GM13976 (cell line): Measurements from ENCODE around the gene SCP2D1.

Source experiments
- DNase-seq: peaks from one replicate; pipeline ENCODE4 v3.0.0; 2012; ENCODE audit warnings: low spot score
- in situ Hi-C: fragments of 300-500 bp; cut with MboI; formaldehyde crosslinking; loops from one replicate; pipeline ENCODE4 v1.12.0; 2022; ENCODE audit warnings: low sequenced_read_pairs, mixed read lengths, inconsistent platforms; ENCODE audit not compliant: unreplicated experiment
- TF ChIP-seq, protein P1 (sequence below): IDR thresholded peaks from 2 replicates; pipeline ENCODE4 v1.5.1; 2012; ENCODE audit warnings: borderline replicate concordance, mild to moderate bottlenecking; ENCODE audit not compliant: insufficient read depth; ENCODE audit errors: extremely low read depth, missing control alignments, control extremely low read depth

The SCP2D1 gene

DNA sequence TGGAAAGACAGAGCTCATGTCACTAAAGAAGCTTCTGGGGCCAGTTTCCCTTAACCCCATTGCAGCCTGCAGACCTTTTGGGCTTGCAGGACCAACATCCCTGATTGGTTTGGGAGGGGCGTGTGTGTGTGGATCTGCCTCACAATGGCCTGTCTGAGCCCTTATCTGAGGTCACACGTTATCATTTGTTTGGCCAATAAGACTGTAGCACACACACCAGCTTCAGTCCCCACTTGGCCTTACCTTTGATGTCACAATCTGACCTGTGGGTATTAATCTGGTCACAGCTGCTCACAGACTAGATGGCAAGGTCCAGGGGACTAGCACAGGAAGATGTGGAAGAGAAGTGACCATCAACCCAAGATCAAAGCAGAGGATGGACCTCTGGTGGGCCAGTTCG, at the start of gene SCP2D1:
SCP2D1 (plus strand) TSS at position 301 of the 400 bp plus-strand sequence; CDS start at position 334, 33 bp downstream.
- in situ Hi-C loops: no loop called here
- TF ChIP-seq, protein P1, sequence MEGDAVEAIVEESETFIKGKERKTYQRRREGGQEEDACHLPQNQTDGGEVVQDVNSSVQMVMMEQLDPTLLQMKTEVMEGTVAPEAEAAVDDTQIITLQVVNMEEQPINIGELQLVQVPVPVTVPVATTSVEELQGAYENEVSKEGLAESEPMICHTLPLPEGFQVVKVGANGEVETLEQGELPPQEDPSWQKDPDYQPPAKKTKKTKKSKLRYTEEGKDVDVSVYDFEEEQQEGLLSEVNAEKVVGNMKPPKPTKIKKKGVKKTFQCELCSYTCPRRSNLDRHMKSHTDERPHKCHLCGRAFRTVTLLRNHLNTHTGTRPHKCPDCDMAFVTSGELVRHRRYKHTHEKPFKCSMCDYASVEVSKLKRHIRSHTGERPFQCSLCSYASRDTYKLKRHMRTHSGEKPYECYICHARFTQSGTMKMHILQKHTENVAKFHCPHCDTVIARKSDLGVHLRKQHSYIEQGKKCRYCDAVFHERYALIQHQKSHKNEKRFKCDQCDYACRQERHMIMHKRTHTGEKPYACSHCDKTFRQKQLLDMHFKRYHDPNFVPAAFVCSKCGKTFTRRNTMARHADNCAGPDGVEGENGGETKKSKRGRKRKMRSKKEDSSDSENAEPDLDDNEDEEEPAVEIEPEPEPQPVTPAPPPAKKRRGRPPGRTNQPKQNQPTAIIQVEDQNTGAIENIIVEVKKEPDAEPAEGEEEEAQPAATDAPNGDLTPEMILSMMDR: no peak
- no peak for DNase-seq

DNA sequence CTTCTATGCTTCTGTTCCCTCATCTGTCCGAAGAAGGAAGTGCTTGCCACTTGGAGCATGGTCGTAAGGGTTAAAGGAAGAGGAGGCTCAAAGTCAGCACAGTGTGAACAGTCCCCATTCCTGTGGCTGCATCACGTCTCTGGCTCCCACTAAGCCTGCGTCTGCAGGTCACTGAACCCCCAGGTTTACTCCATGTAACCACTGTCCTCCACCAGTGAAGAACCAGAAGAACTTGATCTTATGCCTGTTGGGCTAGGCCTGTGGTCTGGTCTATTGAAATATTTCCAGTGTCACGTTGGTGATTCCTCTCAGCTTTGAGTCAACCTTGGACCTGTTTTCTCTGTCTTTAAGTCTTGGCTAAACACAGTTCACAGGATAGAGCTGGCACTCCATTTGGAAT, 45.9 kb upstream of the SCP2D1 start:
- TF ChIP-seq, protein P1: no peak
- in situ Hi-C loops: no loop called here
- no peak for DNase-seq

DNA sequence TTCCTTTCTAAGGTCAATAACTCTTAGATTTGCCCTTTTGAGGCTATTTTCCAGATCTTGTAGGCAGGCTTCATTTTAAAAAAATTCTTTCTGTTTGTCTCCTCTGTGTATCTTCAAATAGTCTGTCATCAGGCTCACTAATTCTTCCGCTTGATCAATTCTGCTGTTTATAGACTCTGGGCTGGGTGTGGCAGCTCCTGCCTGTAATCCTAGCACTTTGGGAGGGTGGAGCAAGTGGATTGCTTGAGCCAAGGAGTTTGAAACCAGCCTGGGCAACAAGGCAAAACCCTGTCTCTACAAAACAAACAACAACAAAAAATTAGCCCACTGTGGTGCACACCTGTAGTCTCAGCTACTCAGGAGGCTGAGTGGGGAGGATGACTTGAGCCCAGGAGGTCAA, 40.0 kb upstream of the SCP2D1 start:
- in situ Hi-C loops: no loop called here
- DNase-seq: no peak
- TF ChIP-seq, protein P1: no peak

DNA sequence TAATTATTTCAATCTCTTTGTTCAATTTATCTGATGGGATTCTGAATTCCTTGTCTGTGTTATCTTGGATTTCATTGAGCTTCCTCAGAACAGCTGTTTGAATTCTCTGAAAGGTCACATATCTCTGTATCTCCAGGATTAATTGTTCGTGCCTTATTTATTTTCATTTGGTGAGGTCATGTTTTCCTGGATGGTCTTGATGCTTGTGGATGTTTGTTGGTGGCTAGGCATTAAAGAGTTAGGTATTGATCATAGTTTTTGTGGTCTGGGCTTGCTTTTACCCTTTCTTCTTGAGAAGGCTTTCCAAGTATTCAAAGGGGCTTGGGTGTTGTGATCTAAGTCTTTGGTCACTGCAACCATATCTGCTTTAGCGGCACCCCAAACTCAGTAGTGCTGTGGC, 39.4 kb upstream of the SCP2D1 start:
- no peak for DNase-seq
- TF ChIP-seq, protein P1: no peak
- in situ Hi-C loops: no loop called here

DNA sequence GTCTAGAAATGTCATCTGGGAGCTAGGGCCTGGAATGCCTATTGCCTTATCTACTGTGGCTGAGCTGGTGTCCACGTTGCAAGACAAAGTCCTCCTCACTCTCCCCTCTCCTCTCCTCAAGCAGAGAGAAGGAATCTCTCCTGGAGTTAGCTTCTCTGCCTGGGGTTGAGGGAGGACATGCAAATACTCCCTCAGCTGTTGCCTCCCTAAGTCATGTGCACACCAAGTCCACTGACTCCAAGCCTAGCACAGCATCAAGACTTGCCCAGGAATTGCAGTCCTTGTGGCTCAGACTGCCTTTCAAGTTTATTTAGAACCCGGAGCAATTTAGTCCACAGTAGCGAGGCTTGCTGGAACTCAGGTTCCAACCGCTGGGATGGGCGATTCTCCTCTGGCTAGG, 38.0 kb upstream of the SCP2D1 start:
- DNase-seq: no peak
- in situ Hi-C loops: no loop called here
- TF ChIP-seq, protein P1: no peak

DNA sequence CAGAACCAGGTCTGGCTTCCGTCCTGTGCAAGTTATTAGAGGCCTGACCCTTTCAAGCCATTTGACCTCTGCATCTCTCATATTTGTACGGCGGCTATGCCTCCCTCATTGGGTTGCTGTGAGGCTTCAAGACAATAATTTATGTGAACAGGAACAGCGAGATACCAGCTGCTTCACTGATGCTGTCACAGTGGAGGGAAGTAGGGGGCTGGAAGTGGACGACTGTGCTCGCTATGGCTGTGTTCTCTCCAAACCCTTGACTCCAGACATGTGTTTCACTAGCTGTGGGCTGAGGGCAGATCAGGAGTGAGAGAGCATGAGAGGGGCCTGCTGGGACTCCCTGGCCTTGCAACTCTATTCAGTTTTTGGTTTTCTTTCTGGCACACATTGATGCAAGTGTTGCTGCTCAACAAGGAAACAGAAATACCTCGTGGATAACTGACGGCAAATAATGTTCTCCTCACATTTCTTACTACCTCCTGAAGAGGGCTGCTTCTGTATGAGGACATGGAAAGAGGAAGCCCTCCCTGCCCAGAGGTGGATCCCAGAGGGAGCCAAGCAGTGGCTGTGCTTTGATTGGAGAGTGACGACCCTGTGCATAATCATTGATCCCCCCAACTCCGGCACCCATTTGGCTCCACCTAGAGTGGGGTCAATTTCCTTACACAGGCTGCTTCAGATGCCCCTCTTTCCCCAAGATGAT, 34.7 kb upstream of the SCP2D1 start:
- no peak for DNase-seq
- TF ChIP-seq, protein P1: no peak
- in situ Hi-C loops: no loop called here
